Progenitor cell of endocrine pancreas (in vitro differentiated cells): ENCODE measurements around the gene ADGRG7. TPM values are rescaled to one million over a fixed set of nuclear protein-coding genes. Genes with fewer than 3 reads are reported as not detected.

Source experiments
- DNase-seq: peaks from one replicate; pipeline ENCODE4 v3.0.0; 2021; ENCODE audit warnings: low spot score; ENCODE audit not compliant: unreplicated experiment
- H3K27ac Mint-ChIP-seq: 2 replicates; pipeline ENCODE4 v1.8.0; 2021; ENCODE audit warnings: mild to moderate bottlenecking, moderate library complexity, mixed read lengths
- H3K27me3 Mint-ChIP-seq: 2 replicates; pipeline ENCODE4 v1.8.0; 2021; ENCODE audit warnings: mixed read lengths
- H3K36me3 Mint-ChIP-seq: 2 replicates; pipeline ENCODE4 v1.8.0; 2022; ENCODE audit warnings: mixed read lengths; ENCODE audit not compliant: insufficient read depth
- H3K4me1 Mint-ChIP-seq: 2 replicates; pipeline ENCODE4 v1.8.0; 2021; ENCODE audit warnings: low read depth, mixed read lengths
- H3K4me3 Mint-ChIP-seq: 2 replicates; pipeline ENCODE4 v1.8.0; 2021; ENCODE audit warnings: low read depth, mild to moderate bottlenecking, moderate library complexity, mixed read lengths
- H3K9me3 Mint-ChIP-seq: 2 replicates; pipeline ENCODE4 v1.8.0; 2021; ENCODE audit warnings: low read depth, mixed read lengths
- CTCF ChIP-seq: fragments of 200-600 bp; sonication (generic); IDR thresholded peaks from one replicate; pipeline ENCODE4 v1.5.0; 2021; ENCODE audit warnings: antibody characterized with exemption, mild to moderate bottlenecking; ENCODE audit not compliant: unreplicated experiment
- total RNA-seq: library from RNA; stranded (reverse); gene quantifications from 2 replicates; pipeline ENCODE4 v1.2.1, GENCODE V29; 2021

Gene ADGRG7
- total RNA-seq, 1 donor from 2014 or later: 1.3 TPM

DNA sequence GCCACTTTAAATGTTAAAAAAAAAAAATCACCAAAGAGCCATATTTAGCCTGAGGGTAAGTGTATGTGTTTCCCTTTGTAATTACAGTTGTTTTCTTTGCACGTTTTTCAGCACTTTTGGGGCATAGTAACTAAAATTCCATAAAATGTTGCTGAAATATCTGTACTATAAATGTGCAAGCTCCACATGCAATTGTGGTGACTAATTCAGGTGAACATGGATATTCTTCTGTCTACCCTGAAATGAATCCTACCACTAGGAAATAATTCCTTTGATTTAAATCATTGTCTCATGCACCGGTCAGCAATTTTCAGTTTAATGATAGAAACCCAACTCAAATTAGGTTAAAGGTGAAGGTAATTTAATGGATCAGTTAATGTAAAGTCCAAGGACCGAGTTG lies 86.8 kb downstream of the ADGRG7 start:
- Mint-ChIP-seq H3K27me3 (no peaks in the 10 kb centered on the region), H3K9me3 (no peaks in the 10 kb centered on the region), H3K36me3 (no peaks in the 10 kb centered on the region), H3K27ac (no peak overlapping the region), H3K4me1 (peaks cover 17% of the 10 kb centered on the region), H3K4me3 (no peak overlapping the region)
- no peak for DNase-seq
- no peak for TF ChIP-seq CTCF

DNA sequence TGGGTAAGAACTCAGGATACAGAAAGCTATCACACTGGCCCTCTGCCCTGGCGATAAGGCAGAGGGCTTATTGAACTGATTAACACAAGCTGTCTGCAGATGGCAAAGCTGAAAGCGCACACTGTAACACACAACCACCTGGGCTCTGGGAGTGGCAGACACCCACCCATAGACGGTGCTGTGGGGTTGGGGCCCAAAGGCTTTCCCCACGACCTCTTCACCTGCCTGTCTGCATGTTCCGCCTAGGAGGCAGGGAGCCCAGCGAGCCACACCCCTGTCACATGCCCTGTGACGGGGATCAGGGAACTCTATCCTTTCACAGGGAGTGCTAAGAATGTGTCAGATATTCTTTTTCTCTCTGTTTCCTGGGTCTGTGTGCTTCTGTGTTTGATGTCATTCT lies 87.8 kb downstream of the ADGRG7 start:
- Mint-ChIP-seq H3K27me3 (peaks cover 2% of the 10 kb centered on the region), H3K4me1 (peaks cover 17% of the 10 kb centered on the region), H3K27ac (no peak overlapping the region), H3K36me3 (no peaks in the 10 kb centered on the region), H3K4me3 (no peak overlapping the region), H3K9me3 (no peaks in the 10 kb centered on the region)
- DNase-seq: no peak
- no peak for TF ChIP-seq CTCF

DNA sequence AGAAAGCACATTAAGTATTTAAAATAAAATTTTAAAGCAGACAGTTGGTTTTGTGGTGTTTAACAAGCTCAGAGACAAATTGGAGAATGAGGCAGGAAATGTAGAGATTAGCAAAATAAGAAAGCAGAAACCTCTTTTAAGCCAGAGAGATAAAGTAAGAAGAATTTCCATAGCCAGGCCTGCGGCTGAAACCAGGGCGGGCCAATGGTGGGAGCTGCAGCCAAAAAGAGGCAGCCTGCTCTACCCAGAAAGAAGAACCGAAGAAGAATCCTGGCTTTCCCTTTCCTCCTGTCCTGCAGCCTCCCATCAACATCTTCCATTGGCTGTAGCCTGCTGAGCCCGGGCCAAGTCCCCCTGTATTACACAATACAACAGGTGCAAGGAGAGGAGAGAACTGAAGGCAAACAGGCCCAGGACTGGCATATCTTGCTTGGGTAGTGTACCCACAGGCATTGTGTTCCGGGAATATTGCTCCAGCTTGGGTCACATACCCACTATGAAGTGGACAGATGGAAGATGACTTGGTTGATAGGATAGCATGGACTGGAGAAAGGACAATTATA lies 88.4 kb downstream of the ADGRG7 start:
- H3K9me3 Mint-ChIP-seq: no peaks in the 10 kb centered on the region
- no peak overlapping the region for H3K4me3 Mint-ChIP-seq
- no peaks in the 10 kb centered on the region for H3K36me3 Mint-ChIP-seq
- H3K27me3 Mint-ChIP-seq: peaks cover 3% of the 10 kb centered on the region
- no peak for TF ChIP-seq CTCF
- DNase-seq: no peak
- H3K27ac Mint-ChIP-seq: peak overlapping the region; percentile 54
- peaks cover 15% of the 10 kb centered on the region for H3K4me1 Mint-ChIP-seq

GRCh38 chr3:100698736-100699135 lies 89.3 kb downstream of the ADGRG7 start:
- Mint-ChIP-seq H3K9me3 (no peaks in the 10 kb centered on the region), H3K4me3 (no peak overlapping the region), H3K27me3 (peaks cover 6% of the 10 kb centered on the region), H3K36me3 (no peaks in the 10 kb centered on the region), H3K4me1 (peaks cover 15% of the 10 kb centered on the region), H3K27ac (peak overlapping the region; percentile 35)
- no peak for TF ChIP-seq CTCF
- DNase-seq: no peak

DNA sequence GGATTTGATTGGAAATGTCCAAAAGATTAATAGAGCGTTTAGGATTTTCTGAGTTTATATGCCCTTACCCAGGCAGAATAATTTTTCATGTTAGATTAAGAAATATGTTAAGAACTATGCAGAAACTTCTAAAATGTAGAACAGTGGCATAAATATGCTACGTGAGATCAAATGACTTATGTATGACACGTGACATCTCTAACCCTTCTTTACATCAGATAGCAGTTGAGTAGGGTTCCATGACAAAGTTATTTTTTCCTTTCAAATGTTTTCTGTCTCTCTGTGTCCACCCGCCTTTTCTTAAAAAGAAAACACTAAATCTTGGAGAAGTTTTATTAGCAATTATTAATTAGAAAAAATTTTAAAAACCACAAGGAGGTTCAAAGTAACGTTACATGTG lies 91.3 kb downstream of the ADGRG7 start:
- no peak for TF ChIP-seq CTCF
- no peak overlapping the region for H3K27ac Mint-ChIP-seq
- no peak overlapping the region for H3K4me3 Mint-ChIP-seq
- H3K27me3 Mint-ChIP-seq: peaks cover 14% of the 10 kb centered on the region
- peaks cover 15% of the 10 kb centered on the region for H3K4me1 Mint-ChIP-seq
- no peaks in the 10 kb centered on the region for H3K36me3 Mint-ChIP-seq
- H3K9me3 Mint-ChIP-seq: no peaks in the 10 kb centered on the region
- no peak for DNase-seq
